ENCODE data around the gene MATN1.

Gene MATN1

GRCh38 chr1:30757352-30758120 is 34.2 kb upstream of the MATN1 start, which contains the start of gene LAPTM5:
Gene LAPTM5, minus strand, starts transcription at chr1:30757774. Its CDS starts 29 bp downstream, at chr1:30757745.
- DNase-seq (ENCODE audit: low read depth, low spot score): no peak

- DNase-seq (ENCODE audit: low read depth, low spot score): peak; percentile 91
Measured at GRCh38 chr1:30756545-30757351, 33.4 kb upstream of the MATN1 start.

- no peak for DNase-seq (ENCODE audit: low read depth, low spot score)
Measured at GRCh38 chr1:30756206-30756544, 32.8 kb upstream of the MATN1 start.

GRCh38 chr1:30755746-30756145 is 32.4 kb upstream of the MATN1 start:
- DNase-seq (ENCODE audit: low read depth, low spot score): no peak

GRCh38 chr1:30755334-30755733 is 31.9 kb upstream of the MATN1 start:
- no peak for DNase-seq (ENCODE audit: low read depth, low spot score)

GRCh38 chr1:30754684-30755171 is 31.3 kb upstream of the MATN1 start:
- no peak for DNase-seq (ENCODE audit: low read depth, low spot score)

GRCh38 chr1:30753660-30754123 is 30.3 kb upstream of the MATN1 start:
- no peak for DNase-seq (ENCODE audit: low read depth, low spot score)

- no peak for DNase-seq (ENCODE audit: low read depth, low spot score)
Measured at GRCh38 chr1:30753118-30753517, 29.7 kb upstream of the MATN1 start.

- DNase-seq (ENCODE audit: low read depth, low spot score): no peak
Measured at GRCh38 chr1:30752651-30752908, 29.2 kb upstream of the MATN1 start.

- no peak for DNase-seq (ENCODE audit: low read depth, low spot score)
Measured at GRCh38 chr1:30751830-30752650, 28.7 kb upstream of the MATN1 start.

- DNase-seq (ENCODE audit: low read depth, low spot score): no peak
Measured at GRCh38 chr1:30750731-30751291, 27.4 kb upstream of the MATN1 start.

GRCh38 chr1:30749691-30750583 is 26.6 kb upstream of the MATN1 start:
- no peak for DNase-seq (ENCODE audit: low read depth, low spot score)

- DNase-seq (ENCODE audit: low read depth, low spot score): peak; percentile 42
Measured at GRCh38 chr1:30748699-30749401, 25.5 kb upstream of the MATN1 start.

GRCh38 chr1:30748098-30748698 is 24.8 kb upstream of the MATN1 start:
- no peak for DNase-seq (ENCODE audit: low read depth, low spot score)

- no peak for DNase-seq (ENCODE audit: low read depth, low spot score)
Measured at GRCh38 chr1:30747033-30748008, 23.9 kb upstream of the MATN1 start.

- DNase-seq (ENCODE audit: low read depth, low spot score): no peak
Measured at GRCh38 chr1:30746212-30747032, 23.0 kb upstream of the MATN1 start.

GRCh38 chr1:30745834-30746208 is 22.4 kb upstream of the MATN1 start:
- DNase-seq (ENCODE audit: low read depth, low spot score): no peak
